ENCODE measurements around the gene ARPC1B. TPM values are rescaled to one million over a fixed set of nuclear protein-coding genes. Genes with fewer than 3 reads are reported as not detected.
"Not testable (repeated sequence)": the region's sequence is repeated elsewhere in the genome, so short reads cannot be mapped to it uniquely, and the experiment has no call there.

ARPC1B gene
- total RNA-seq, result 100 to 1,000 TPM; 143 to 170 TPM
- long read RNA-seq, transcript ARPC1B-205 (11 exons, 1,578 nt), result minor isoform, 7 of 416 reads
- long read RNA-seq, transcript ARPC1B-201 (10 exons, 1,564 nt), result major isoform, 316 of 416 reads
- long read RNA-seq, transcript ARPC1B-213 (11 exons, 1,505 nt), result minor isoform, 7 of 416 reads
- long read RNA-seq, transcript ARPC1B-222 (11 exons, 1,669 nt), result minor isoform, 8 of 416 reads
- long read RNA-seq, partial matches to known transcripts, result 46 of 416 reads
- long read RNA-seq, other reads (novel, unspliced or antisense), result 23 of 416 reads

GRCh38 chr7:99374111-99375064, at the start of gene ARPC1B:
Gene ARPC1B (plus strand): TSS chr7:99374730. CDS start chr7:99385715, 10,985 bp downstream.
- intact Hi-C loops (cut with DNase I, micrococcal nuclease), result no loop called here
- ATAC-seq, result peak; percentile 66
- peak; percentile 89 to 90 for DNase-seq

GRCh38 chr7:99325001-99325493, 49.5 kb upstream of the ARPC1B start:
- intact Hi-C loops (cut with DNase I, micrococcal nuclease), result no loop called here
- ATAC-seq, result no peak
- no peak for DNase-seq

DNA sequence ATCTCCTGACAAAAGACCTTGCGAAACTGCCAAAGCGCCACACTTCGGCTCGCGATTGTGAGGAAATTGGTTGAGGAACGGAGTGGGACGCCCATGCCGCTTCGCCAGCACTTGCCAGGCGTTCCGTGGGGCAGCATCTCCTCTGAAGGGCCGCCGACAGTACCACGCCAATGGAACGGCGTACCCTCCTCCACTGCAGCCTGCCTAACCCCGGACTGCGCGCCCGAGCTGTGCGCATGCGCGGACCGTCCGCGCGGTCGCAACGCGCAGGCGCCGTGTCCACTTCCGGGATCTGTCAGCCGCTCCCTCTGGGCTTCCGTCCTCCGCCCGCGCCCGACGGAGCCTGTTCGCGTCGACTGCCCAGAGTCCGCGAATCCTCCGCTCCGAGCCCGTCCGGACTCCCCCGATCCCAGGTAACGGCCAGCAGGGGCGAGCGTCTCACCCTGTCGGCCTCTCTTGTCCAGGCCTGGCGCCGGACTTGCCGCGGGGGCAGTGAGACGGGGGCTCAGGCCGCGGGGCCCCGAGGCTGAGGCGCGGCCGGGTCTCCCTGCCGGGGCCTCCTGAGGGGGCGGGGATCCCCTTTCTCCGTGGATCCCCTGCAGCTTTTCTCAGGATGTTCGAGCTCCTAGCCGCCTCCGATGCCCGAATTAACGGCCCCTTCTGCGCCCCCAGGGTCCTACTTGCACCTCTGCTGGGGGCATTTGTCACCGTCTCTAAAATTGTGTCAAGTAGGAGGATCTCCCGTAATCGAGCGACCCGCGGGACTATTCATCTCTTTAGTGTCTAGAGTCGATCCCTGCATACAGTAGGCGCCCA, 48.7 kb upstream of the ARPC1B start, which contains the start of gene ARPC1A:
TSS of gene ARPC1A (plus strand) at position 307 of the 816 bp plus-strand sequence. CDS start 7,456 bp downstream, outside the sequence.
- DNase-seq, result peak; percentile 88 to 92
- intact Hi-C loops (cut with DNase I, micrococcal nuclease), result no loop called here
- peak; percentile 84 for ATAC-seq

DNA sequence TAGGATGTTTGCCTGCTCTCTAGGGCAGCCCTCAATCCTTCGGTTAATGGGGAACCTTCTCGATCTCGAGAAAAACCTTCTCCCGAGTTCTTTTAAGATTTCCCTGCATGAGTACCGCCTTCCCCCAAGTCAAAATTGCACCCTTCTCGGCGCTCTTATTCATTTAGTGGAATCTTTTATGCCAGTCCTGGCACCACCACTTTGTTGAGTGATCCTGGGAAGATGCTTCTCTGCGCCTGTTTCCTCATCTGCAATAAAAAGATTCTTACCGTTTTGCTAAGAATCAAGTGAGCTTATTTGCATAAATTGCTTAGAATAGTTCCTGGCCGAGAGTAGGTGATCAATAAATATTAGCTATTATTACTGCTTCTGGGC, 48.1 kb upstream of the ARPC1B start:
- intact Hi-C loops (cut with DNase I, micrococcal nuclease), result no loop called here
- DNase-seq (no peak), ATAC-seq (peak; percentile 4)

DNA sequence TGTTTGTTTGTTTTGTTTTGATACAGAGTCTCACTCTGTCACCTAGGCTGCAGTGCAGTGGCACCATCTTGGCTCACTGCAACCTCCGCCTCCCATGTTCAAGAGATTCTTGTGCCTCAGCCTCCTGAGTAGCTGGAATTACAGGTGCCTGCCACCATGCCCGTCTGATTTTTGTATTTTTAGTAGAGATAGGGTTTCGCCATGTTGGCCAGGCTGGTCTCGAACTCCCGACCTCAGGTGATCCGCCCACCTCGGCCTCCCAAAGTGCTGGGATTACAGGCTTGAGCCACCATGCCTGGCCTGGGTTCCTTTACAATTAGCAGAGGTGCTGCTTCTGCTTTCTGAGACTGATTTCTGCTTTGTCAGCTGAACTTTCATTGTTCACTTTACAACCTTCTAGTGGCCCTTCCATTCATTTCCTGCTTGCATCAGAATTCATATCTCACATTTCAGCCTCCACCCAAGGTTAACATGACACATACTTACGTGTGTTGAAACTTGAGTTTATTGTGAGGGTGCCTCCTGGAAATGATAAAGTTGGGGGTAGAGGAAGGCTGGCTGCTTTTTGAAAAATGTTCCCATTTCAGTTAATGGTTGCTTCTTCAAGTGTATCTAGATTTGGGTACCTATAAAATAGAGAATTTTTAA, 44.1 kb upstream of the ARPC1B start:
- peak; percentile 77 for ATAC-seq
- DNase-seq, result peak in 1 of 2 donors; percentile 34
- intact Hi-C loops (cut with DNase I, micrococcal nuclease), result not testable (repeated sequence)

- ATAC-seq (peak; percentile 25), DNase-seq (no peak)
- intact Hi-C loops (cut with DNase I, micrococcal nuclease), result no loop called here
Measured at GRCh38 chr7:99331002-99331401, 43.5 kb upstream of the ARPC1B start.

GRCh38 chr7:99339595-99339994, 34.9 kb upstream of the ARPC1B start:
- ATAC-seq, result no peak
- intact Hi-C loops (cut with DNase I, micrococcal nuclease), result no loop called here
- DNase-seq, result no peak

DNA sequence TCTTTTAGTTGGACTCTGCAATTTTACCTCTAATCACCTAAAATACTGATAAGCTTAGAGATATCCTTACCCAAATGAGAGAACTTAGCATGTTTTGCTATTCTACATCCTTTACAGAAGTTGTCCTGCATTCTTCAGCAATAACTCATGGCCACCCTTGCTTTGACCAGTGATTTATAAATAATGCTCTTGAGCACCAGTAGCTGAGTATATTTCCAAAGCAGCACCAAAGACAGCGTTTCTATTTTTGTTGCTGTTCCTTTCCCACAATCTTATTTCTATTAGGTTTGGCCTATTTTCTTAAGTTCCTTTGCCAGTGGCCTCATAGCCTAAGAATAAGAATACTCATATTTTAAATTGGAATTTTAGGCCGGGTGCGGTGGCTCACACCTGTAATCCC, 33.9 kb upstream of the ARPC1B start:
- DNase-seq, result no peak
- intact Hi-C loops (cut with DNase I, micrococcal nuclease), result no loop called here

GRCh38 chr7:99344061-99344647, 30.4 kb upstream of the ARPC1B start:
- ATAC-seq (no peak), DNase-seq (no peak)
- intact Hi-C loops (cut with DNase I, micrococcal nuclease), result no loop called here

More for the DNA sequence above, 33.9 kb upstream of the ARPC1B start:
- ATAC-seq, result no peak

DNA sequence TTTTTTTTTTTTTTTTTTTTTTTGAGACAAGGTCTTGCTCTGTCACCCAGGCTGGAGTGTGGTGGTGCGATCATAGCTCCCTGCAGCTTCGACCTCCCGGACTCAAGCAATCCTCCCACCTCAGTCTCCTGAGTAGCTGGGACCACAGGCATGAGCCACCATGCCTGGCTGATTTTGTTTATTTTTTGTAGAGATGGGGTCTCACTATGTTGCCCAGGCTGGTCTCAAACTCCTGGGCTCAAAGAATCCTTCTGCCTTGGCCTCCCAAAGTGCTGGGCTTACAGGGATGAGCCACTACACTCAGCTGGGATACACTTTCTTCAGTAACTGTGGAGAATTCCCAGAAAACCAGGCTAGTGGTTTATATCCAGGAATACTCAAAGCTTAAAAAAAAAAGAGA, 23.9 kb upstream of the ARPC1B start:
- DNase-seq; intact Hi-C loops (cut with DNase I, micrococcal nuclease); ATAC-seq: not testable (repeated sequence)

DNA sequence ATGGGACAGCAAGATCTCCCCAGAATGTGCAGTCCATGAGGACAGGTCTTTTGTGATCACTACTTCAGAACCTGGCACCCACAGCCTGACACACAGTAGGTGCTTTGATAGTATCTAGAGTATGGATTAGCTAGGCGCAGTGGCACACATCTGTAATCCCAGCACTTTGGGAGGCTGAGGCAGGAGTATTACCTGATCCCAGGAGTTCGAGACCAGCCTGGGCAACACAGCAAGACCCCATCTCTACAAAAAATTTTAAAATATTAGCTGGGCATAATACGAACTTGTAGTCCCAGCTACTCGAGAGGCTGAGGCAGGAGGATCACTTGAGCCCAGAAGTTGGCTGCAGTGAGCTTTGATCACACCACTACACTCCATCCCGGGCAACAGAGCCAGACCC, 22.3 kb upstream of the ARPC1B start:
- no peak for DNase-seq
- ATAC-seq, result no peak
- intact Hi-C loops (cut with DNase I, micrococcal nuclease), result no loop called here

DNA sequence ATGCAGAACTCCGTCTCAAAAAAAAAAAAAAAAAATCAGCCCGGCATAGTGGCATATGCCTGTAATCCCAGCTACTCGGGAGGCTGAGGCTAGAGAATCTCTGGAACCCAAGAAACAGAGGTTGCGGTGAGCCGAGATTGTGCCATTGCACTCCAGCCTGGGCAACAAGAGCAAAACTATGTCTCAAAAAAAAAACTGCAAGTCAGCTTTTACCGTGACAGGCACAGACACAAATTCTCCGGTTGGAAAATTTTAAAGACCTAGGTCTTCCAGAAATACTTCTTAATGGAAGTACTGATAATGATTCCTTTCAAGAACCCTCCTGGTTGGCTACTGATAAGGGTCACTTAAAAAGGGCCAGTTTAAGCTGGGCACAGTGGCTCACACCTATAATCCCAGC, 19.4 kb upstream of the ARPC1B start:
- ATAC-seq (no peak), DNase-seq (no peak)
- intact Hi-C loops (cut with DNase I, micrococcal nuclease), result no loop called here

DNA sequence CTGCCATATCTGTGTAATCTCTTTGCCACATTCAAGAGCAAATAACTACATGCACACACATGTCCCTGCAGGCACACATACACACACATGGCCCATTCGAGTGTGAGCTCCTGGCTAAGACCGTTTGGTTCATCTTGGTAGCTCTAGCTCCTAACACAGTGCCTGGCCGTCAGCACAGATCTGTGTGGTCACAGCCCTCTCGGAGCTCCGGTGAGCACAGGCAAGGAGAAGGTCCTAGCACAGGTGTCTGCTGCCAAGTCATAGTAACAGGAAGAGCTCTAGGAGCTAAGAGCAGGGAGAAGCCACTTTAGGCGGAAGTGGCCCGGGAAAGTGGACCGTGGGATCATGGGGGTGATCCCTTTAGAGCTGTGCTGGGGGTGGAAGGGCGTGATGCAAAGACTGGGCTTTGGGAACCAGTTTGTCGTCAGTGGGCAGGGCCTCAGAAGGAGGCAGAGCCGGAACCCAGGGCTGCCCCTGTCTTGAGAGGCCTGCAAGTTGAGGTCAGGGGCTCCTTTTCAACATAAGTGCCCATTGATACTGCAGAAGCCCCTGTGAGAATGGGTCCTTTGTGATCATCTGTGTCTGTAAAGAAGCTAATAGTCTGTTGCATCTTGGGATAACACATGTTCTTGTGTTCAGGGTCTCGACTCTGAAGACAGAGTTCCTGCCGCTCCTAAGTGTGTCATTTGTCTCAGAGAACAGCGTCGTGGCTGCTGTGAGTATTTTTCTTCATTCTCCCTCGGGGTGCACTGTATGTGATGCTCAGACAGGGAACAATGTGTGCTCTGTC, 16.6 kb upstream of the ARPC1B start:
- DNase-seq, result no peak
- intact Hi-C loops (cut with DNase I, micrococcal nuclease), result no loop called here
- no peak for ATAC-seq

- ATAC-seq; DNase-seq; intact Hi-C loops (cut with DNase I, micrococcal nuclease): not testable (repeated sequence)
Measured at GRCh38 chr7:99358521-99358920, 16.0 kb upstream of the ARPC1B start.

GRCh38 chr7:99359465-99360154, 14.9 kb upstream of the ARPC1B start:
- intact Hi-C loops (cut with DNase I, micrococcal nuclease), result loop anchor here in 1 of 2 donors (10.0 kb wide), 1 partner anchor 55 kb away; no protein-coding TSS in a partner anchor
- DNase-seq (no peak), ATAC-seq (no peak)

GRCh38 chr7:99362801-99363200, 11.7 kb upstream of the ARPC1B start:
- intact Hi-C loops (cut with DNase I, micrococcal nuclease), result loop anchor here in 1 of 2 donors (10.0 kb wide), 1 partner anchor 52 kb away; no protein-coding TSS in a partner anchor
- ATAC-seq (no peak), DNase-seq (no peak)

All from left colon (tissue), 2 donors.